ENCODE data around the gene GORAB.

GORAB gene

DNA sequence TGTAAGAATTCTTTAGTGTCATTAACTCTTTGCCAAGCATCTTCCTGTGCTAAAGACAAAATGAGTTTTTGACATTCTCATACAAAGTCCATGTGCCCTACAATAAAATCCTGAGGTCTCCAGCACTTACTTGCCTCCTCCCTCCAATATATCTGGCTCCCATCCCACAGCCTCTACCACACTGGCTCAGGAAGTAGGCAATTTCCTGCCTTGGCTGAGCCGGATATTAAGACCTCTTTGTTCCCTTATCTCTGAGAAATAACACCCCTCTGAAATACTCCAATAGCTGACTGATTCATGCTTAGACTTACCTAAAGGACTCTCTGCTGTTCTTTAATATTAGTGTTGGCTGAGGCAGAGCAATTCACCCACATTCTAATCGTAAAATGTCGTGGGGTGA lies 37.6 kb upstream of the GORAB start:
- TF ChIP-seq, protein P1, sequence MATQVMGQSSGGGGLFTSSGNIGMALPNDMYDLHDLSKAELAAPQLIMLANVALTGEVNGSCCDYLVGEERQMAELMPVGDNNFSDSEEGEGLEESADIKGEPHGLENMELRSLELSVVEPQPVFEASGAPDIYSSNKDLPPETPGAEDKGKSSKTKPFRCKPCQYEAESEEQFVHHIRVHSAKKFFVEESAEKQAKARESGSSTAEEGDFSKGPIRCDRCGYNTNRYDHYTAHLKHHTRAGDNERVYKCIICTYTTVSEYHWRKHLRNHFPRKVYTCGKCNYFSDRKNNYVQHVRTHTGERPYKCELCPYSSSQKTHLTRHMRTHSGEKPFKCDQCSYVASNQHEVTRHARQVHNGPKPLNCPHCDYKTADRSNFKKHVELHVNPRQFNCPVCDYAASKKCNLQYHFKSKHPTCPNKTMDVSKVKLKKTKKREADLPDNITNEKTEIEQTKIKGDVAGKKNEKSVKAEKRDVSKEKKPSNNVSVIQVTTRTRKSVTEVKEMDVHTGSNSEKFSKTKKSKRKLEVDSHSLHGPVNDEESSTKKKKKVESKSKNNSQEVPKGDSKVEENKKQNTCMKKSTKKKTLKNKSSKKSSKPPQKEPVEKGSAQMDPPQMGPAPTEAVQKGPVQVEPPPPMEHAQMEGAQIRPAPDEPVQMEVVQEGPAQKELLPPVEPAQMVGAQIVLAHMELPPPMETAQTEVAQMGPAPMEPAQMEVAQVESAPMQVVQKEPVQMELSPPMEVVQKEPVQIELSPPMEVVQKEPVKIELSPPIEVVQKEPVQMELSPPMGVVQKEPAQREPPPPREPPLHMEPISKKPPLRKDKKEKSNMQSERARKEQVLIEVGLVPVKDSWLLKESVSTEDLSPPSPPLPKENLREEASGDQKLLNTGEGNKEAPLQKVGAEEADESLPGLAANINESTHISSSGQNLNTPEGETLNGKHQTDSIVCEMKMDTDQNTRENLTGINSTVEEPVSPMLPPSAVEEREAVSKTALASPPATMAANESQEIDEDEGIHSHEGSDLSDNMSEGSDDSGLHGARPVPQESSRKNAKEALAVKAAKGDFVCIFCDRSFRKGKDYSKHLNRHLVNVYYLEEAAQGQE (IDR thresholded peaks at IDR 0.05; ENCODE audit: insufficient read depth in 1 of 2, low read depth in 2 of 2, low read length in 2 of 2), result peak in 1 of 2 experiments; percentile 43; a peak in 1 of 4 replicates
- TF ChIP-seq FOXP2 (optimal IDR thresholded peaks at IDR 0.05; ENCODE audit: borderline replicate concordance, extremely low read depth, extremely low read length, insufficient read depth), result no peak

DNA sequence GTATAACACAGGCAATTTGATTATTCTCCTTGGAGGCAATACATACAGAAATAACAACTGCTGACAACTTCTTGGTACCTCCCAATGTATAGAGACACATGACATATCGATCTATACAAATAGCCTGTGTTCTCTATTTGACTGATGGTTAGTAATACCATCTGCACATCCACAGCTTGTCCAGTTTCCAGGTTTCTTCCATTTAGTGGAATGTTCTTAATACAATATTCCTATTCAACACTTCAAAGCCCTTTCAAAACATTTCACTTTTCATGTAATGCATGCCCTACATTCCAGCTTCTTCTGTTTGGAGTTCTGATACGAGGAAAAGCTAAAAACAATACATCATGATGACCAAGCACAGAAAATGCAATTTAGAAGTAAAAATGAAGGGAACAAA lies 37.0 kb upstream of the GORAB start:
- TF ChIP-seq, protein P1 (IDR thresholded peaks at IDR 0.05; ENCODE audit: insufficient read depth in 1 of 2, low read depth in 2 of 2, low read length in 2 of 2), result no peak
- TF ChIP-seq SIN3A (IDR thresholded peaks at IDR 0.05; ENCODE audit: borderline replicate concordance, insufficient read depth, low read length) (no peak), FOXP2 (optimal IDR thresholded peaks at IDR 0.05; ENCODE audit: borderline replicate concordance, extremely low read depth, extremely low read length, insufficient read depth) (no peak), POLR2AphosphoS5 (IDR thresholded peaks at IDR 0.05; ENCODE audit: low read depth, low read length) (no peak), TAF1 (IDR thresholded peaks at IDR 0.05; ENCODE audit: borderline replicate concordance, insufficient read depth, low read length) (no peak)

DNA sequence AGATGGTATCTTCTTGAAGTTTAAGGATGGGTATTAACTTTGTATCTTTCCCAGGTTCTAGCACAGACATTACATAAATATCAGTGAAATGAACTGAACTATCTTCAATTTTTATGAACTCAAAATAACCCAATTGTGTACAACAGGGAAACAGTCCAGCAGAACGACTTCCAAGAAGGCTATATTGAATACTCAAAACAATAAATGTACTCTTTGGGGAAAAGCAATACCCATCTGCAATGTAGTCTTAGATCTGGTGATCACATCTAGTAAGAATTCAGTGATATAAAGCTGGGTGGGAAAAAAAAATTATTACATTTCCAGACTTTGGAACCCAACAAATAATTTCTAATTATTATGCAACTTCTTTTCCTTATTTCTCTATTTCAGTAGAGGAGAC lies 33.1 kb upstream of the GORAB start:
- TF ChIP-seq, protein P1 (IDR thresholded peaks at IDR 0.05; ENCODE audit: insufficient read depth in 1 of 2, low read depth in 2 of 2, low read length in 2 of 2), result no peak
- TF ChIP-seq FOXP2 (optimal IDR thresholded peaks at IDR 0.05; ENCODE audit: borderline replicate concordance, extremely low read depth, extremely low read length, insufficient read depth) (no peak), TAF1 (IDR thresholded peaks at IDR 0.05; ENCODE audit: borderline replicate concordance, insufficient read depth, low read length) (no peak), POLR2AphosphoS5 (IDR thresholded peaks at IDR 0.05; ENCODE audit: low read depth, low read length) (no peak), SIN3A (IDR thresholded peaks at IDR 0.05; ENCODE audit: borderline replicate concordance, insufficient read depth, low read length) (no peak)

DNA sequence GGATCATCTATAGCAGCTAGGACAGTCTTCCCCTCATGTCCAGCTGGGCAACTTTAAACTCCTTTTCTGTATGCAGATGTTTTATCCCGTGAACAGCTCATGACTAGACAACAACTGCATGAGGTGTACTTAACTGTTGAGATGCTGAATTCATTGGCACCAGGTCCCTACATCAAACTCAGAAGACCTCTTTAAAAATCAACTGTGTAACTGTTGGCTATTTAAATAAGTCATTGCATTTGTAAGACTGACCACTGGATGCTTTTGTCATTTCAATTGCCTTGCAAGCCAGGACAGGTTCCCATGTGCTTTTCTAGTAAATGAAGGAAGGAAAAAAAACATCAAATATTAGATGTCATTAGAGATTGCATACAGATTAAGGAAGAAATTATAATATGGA lies 28.3 kb upstream of the GORAB start:
- TF ChIP-seq FOXP2 (optimal IDR thresholded peaks at IDR 0.05; ENCODE audit: borderline replicate concordance, extremely low read depth, extremely low read length, insufficient read depth) (no peak), SIN3A (IDR thresholded peaks at IDR 0.05; ENCODE audit: borderline replicate concordance, insufficient read depth, low read length) (no peak)
- TF ChIP-seq, protein P1 (IDR thresholded peaks at IDR 0.05; ENCODE audit: insufficient read depth in 1 of 2, low read depth in 2 of 2, low read length in 2 of 2), result no peak

DNA sequence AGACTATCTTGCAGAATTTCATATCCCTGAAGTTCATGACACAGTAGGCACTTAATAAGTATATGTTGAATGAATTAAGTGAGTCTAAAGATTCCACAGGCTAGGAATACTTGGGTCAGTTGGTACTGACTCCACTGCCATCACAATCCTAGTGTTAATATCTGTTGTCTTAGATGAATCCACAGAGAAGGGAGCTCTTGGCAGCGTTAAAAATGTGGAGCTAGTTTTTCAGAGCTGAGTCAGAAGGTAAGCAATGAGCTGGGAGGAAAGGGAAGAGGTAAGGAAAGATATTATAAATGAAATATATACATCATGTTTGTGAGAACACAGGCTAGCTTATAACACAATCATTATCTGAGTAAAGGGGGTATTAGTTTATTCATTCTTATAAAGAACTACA lies 21.8 kb upstream of the GORAB start:
- TF ChIP-seq, protein P1 (IDR thresholded peaks at IDR 0.05; ENCODE audit: insufficient read depth in 1 of 2, low read depth in 2 of 2, low read length in 2 of 2), result no peak
- TF ChIP-seq POLR2AphosphoS5 (IDR thresholded peaks at IDR 0.05; ENCODE audit: low read depth, low read length), result no peak
- TF ChIP-seq FOXP2 (optimal IDR thresholded peaks at IDR 0.05; ENCODE audit: borderline replicate concordance, extremely low read depth, extremely low read length, insufficient read depth), result no peak
- no peak for TF ChIP-seq TAF1 (IDR thresholded peaks at IDR 0.05; ENCODE audit: borderline replicate concordance, insufficient read depth, low read length)
- TF ChIP-seq SIN3A (IDR thresholded peaks at IDR 0.05; ENCODE audit: borderline replicate concordance, insufficient read depth, low read length), result no peak

All from PFSK-1 (cell line).